Endothelial cell of umbilical vein (primary cell): ENCODE data around the gene PPFIBP1. TPM values are rescaled to one million over a fixed set of nuclear protein-coding genes. Genes with fewer than 3 reads are reported as not detected.
A peak's percentile ranks its signal among the peaks of the same experiment; 100 is the strongest.
"Not testable (repeated sequence)": the region's sequence is repeated elsewhere in the genome, so short reads cannot be mapped to it uniquely, and the experiment has no call there.

Source experiments
- BruUV-seq: library from RNA; stranded (reverse); fragments of 400-500 nt; replicated peaks from 2 replicates; lab custom pipeline; 2021; lab: Mats Ljungman, UMichigan
- CTCF ChIA-PET: fragments of 300-600, 350-600 bp; sonication (Branson Sonifier 250); formaldehyde crosslinking; loops from one replicate; lab custom pipeline; 2021; ENCODE audit warnings: antibody characterized with exemption, inconsistent platforms; lab: Charles Lee
- POLR2A ChIA-PET: fragments of 300-600, 350-600 bp; sonication (Branson Sonifier 250); formaldehyde crosslinking; loops from one replicate; lab custom pipeline; 2021; ENCODE audit warnings: antibody characterized with exemption, inconsistent platforms; lab: Charles Lee
- DNase-seq: peaks from one replicate; pipeline ENCODE4 v3.0.0-alpha.2; 2011; ENCODE audit warnings: low read depth, low spot score
- FAIRE-seq: peaks from 2 replicates; lab custom pipeline; 2011; peaks lifted over from hg19 to GRCh38; lab: Jason Lieb, UNC
- H2AFZ ChIP-seq: 2 replicates; pipeline ENCODE4 v1.6.0; 2012; ENCODE audit warnings: low read depth, low read length, control low read depth, inconsistent platforms
- H3K27ac ChIP-seq: 2 replicates; pipeline ENCODE4 v1.5.1; 2011; ENCODE audit warnings: low read depth, mild to moderate bottlenecking, control low read depth, low read length, moderate library complexity; ENCODE audit not compliant: insufficient read depth
- H3K27me3 ChIP-seq, 2 experiments: 2 replicates each; pipeline versions ENCODE4 v1.6.0 to v1.6.1; 2011; ENCODE audit warnings: low read length in 2 of 2, mixed read lengths in 1 of 2; ENCODE audit not compliant: control insufficient read depth in 2 of 2, insufficient read depth in 2 of 2
- H3K36me3 ChIP-seq, 2 experiments: 2 replicates in 1 of 2; 3 replicates in 1 of 2; pipeline ENCODE4 v1.5.1; 2011; ENCODE audit warnings: low read length in 2 of 2, mild to moderate bottlenecking in 1 of 2, moderate library complexity in 1 of 2; ENCODE audit not compliant: control insufficient read depth in 2 of 2, insufficient read depth in 2 of 2; ENCODE audit errors: extremely low read depth in 1 of 2
- H3K4me1 ChIP-seq: 3 replicates; pipeline ENCODE4 v1.5.1; 2011; ENCODE audit warnings: mild to moderate bottlenecking, low read length; ENCODE audit not compliant: control insufficient read depth, insufficient read depth; ENCODE audit errors: extremely low read depth
- H3K4me2 ChIP-seq: 2 replicates; pipeline ENCODE4 v1.6.1; 2011; ENCODE audit warnings: low read length, control low read depth, mixed read lengths; ENCODE audit not compliant: insufficient read depth
- H3K4me3 ChIP-seq, 3 experiments: fragments of 200-600 bp in 1 of 3; sonication (generic), shearing (Covaris generic) in 1 of 3; replicated peaks in 1 of 3; 2 replicates each; pipeline ENCODE4 v1.5.1; 2011 to 2016; ENCODE audit warnings: control low read depth in 3 of 3, low read length in 3 of 3, mild to moderate bottlenecking in 2 of 3, inconsistent platforms in 1 of 3, low read depth in 1 of 3, moderate library complexity in 1 of 3; ENCODE audit not compliant: insufficient read depth in 1 of 3
- H3K79me2 ChIP-seq: 2 replicates; pipeline ENCODE4 v1.6.0; 2012; ENCODE audit warnings: low read length, inconsistent platforms; ENCODE audit not compliant: control insufficient read depth, insufficient read depth
- H3K9ac ChIP-seq: replicated peaks from 2 replicates; pipeline ENCODE3; 2011; ENCODE audit warnings: low read length, control low read depth; ENCODE audit not compliant: insufficient read depth; ENCODE audit errors: extremely low read depth
- H3K9me1 ChIP-seq: replicated peaks from 3 replicates; pipeline ENCODE4 v1.6.0; 2011; ENCODE audit warnings: mild to moderate bottlenecking, low read length; ENCODE audit not compliant: control insufficient read depth, insufficient read depth; ENCODE audit errors: extremely low read depth
- H3K9me3 ChIP-seq: replicated peaks from 2 replicates; pipeline ENCODE4 v1.5.1; 2012; ENCODE audit warnings: low read length, inconsistent platforms; ENCODE audit not compliant: control insufficient read depth, insufficient read depth
- H4K20me1 ChIP-seq: replicated peaks from 2 replicates; pipeline ENCODE3; 2011; ENCODE audit warnings: mild to moderate bottlenecking, low read length; ENCODE audit not compliant: control insufficient read depth, insufficient read depth; ENCODE audit errors: extremely low read depth
- EZH2 ChIP-seq: IDR thresholded peaks from 2 replicates; pipeline ENCODE4 v1.6.1; 2012; ENCODE audit warnings: borderline replicate concordance, low read depth, mild to moderate bottlenecking, moderate library complexity, low read length, inconsistent platforms; ENCODE audit not compliant: severe bottlenecking
- FOS ChIP-seq: IDR thresholded peaks from 2 replicates; pipeline ENCODE4 v1.6.1; 2011; ENCODE audit warnings: mild to moderate bottlenecking, low read length, moderate library complexity, borderline replicate concordance; ENCODE audit not compliant: insufficient read depth
- GATA2 ChIP-seq: IDR thresholded peaks from 2 replicates; pipeline ENCODE4 v1.7.0; 2011; ENCODE audit warnings: low read depth, mild to moderate bottlenecking, moderate library complexity, mixed read lengths, low read length; ENCODE audit not compliant: insufficient read length, insufficient read depth
- JUN ChIP-seq: IDR thresholded peaks from 2 replicates; pipeline ENCODE4 v1.6.1; 2011; ENCODE audit warnings: borderline replicate concordance, low read depth; ENCODE audit not compliant: insufficient read length, insufficient read depth
- MAX ChIP-seq: IDR thresholded peaks from 2 replicates; pipeline ENCODE4 v1.6.1; 2011; ENCODE audit not compliant: insufficient read depth, insufficient read length
- MYC ChIP-seq: IDR thresholded peaks from one replicate; pipeline ENCODE4 v1.6.1; 2011; ENCODE audit warnings: mild to moderate bottlenecking, low read depth, low read length
- POLR2A ChIP-seq: IDR thresholded peaks from 2 replicates; pipeline ENCODE4 v1.6.1; 2012; ENCODE audit warnings: low read depth, mild to moderate bottlenecking, control low read depth, low read length
- POLR2AphosphoS5 ChIP-seq: IDR thresholded peaks from 2 replicates; pipeline ENCODE4 v1.6.1; 2012; ENCODE audit warnings: low read depth, mild to moderate bottlenecking, control low read depth, low read length, moderate library complexity; ENCODE audit not compliant: insufficient read depth
- dilution Hi-C: fragments of 300-500 bp; cut with MboI; formaldehyde crosslinking; loops from one replicate; pipeline ENCODE4 v1.15.0; 2019; ENCODE audit warnings: low sequenced_read_pairs; ENCODE audit not compliant: extremely low pct_ligation_motif_present
- intact Hi-C: fragments of 100-400 bp; cut with micrococcal nuclease; formaldehyde crosslinking; loops from one replicate; pipeline ENCODE4 v1.10.0; 2022
- polyA plus RNA-seq, 4 experiments: library from polyadenylated mRNA; depleted of rRNA in 3 of 4; stranded (reverse) in 3 of 4; unstranded in 1 of 4; fragments of >200 nt; gene quantifications; 2 replicates each; pipeline versions ENCODE4 v1.2.1 to v1.2.3, GENCODE V29; 2011 to 2012; ENCODE audit warnings: missing spikeins in 1 of 4
- total RNA-seq: library from RNA; stranded (reverse); gene quantifications from 2 replicates; pipeline ENCODE4 v1.2.3, GENCODE V29; 2021
- TF ChIP-seq, protein P1 (sequence below), 2 donors: IDR thresholded peaks; 1 replicate in 1 of 2; 2 replicates in 1 of 2; pipeline ENCODE4 v1.5.1; 2011; ENCODE audit warnings: low read length in 2 of 2, mild to moderate bottlenecking in 2 of 2, moderate library complexity in 2 of 2, control low read depth in 1 of 2, inconsistent platforms in 1 of 2, low read depth in 1 of 2; ENCODE audit not compliant: insufficient read depth in 1 of 2; ENCODE audit errors: extremely low read depth in 1 of 2

Gene PPFIBP1
- total and polyA plus RNA-seq, 2 donors (not counting 3 experiments of a cell fraction or from before 2014, with no cell fraction given) = 45.5 to 154 TPM

- H3K9ac ChIP-seq, dilution Hi-C loops, POLR2A ChIA-PET, H3K9me3 ChIP-seq, H4K20me1 ChIP-seq, H3K4me2 ChIP-seq, H3K9me1 ChIP-seq, intact Hi-C loops, H3K27me3 ChIP-seq, H3K4me3 ChIP-seq, H3K36me3 ChIP-seq, BruUV-seq, H2AFZ ChIP-seq, H3K27ac ChIP-seq, DNase-seq, FAIRE-seq: not testable (repeated sequence)
- H3K4me1 ChIP-seq = peaks cover 40% of the 10 kb centered on the region
- peaks cover 87% of the 10 kb centered on the region for H3K79me2 ChIP-seq
- CTCF ChIA-PET = interaction anchor here (0.8 to 1.7 kb wide), 6 partner anchors 8 to 59 kb away, joined by 3 to 11 read pairs (median 3); partner anchors contain the start of gene PPFIBP1
Observed at GRCh38 chr12:27582445-27582844, 58.4 kb downstream of the PPFIBP1 start.

GRCh38 chr12:27583057-27583797, 59.2 kb downstream of the PPFIBP1 start:
- Histone ChIP-seq H3K9me3 (no peaks in the 10 kb centered on the region), H2AFZ (no peak overlapping the region), H3K4me3 (no peak overlapping the region), H4K20me1 (no peaks in the 10 kb centered on the region), H3K4me1 (peaks cover 33% of the 10 kb centered on the region), H3K79me2 (peaks cover 88% of the 10 kb centered on the region), H3K27ac (peak overlapping the region; percentile 8), H3K36me3 (peaks cover 2 to 3% of the 10 kb centered on the region in 2 experiments), H3K4me2 (peak overlapping the region; percentile 9), H3K9me1 (no peaks in the 10 kb centered on the region), H3K9ac (no peak overlapping the region), H3K27me3 (no peaks in the 10 kb centered on the region)
- no TSS peak for BruUV-seq
- CTCF ChIA-PET = interaction anchor here (0.8 to 1.7 kb wide), 7 partner anchors 9 to 60 kb away, joined by 3 to 11 read pairs (median 3); partner anchors contain the start of gene PPFIBP1
- POLR2A ChIA-PET = no interaction called here
- peak; percentile 28 for FAIRE-seq
- peak; percentile 43 for DNase-seq
- dilution Hi-C loops (no loop called here), intact Hi-C loops (no loop called here)
- no peak for TF ChIP-seq FOS
- TF ChIP-seq, protein P1, sequence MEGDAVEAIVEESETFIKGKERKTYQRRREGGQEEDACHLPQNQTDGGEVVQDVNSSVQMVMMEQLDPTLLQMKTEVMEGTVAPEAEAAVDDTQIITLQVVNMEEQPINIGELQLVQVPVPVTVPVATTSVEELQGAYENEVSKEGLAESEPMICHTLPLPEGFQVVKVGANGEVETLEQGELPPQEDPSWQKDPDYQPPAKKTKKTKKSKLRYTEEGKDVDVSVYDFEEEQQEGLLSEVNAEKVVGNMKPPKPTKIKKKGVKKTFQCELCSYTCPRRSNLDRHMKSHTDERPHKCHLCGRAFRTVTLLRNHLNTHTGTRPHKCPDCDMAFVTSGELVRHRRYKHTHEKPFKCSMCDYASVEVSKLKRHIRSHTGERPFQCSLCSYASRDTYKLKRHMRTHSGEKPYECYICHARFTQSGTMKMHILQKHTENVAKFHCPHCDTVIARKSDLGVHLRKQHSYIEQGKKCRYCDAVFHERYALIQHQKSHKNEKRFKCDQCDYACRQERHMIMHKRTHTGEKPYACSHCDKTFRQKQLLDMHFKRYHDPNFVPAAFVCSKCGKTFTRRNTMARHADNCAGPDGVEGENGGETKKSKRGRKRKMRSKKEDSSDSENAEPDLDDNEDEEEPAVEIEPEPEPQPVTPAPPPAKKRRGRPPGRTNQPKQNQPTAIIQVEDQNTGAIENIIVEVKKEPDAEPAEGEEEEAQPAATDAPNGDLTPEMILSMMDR (IDR thresholded peaks at IDR 0.05; ENCODE audit: extremely low read depth in 1 of 2, insufficient read depth in 1 of 2, low read depth in 1 of 2, low read length in 2 of 2) = no peak
- TF ChIP-seq MYC = no peak
- no peak for TF ChIP-seq MAX
- TF ChIP-seq POLR2A = no peak
- TF ChIP-seq JUN = no peak
- TF ChIP-seq GATA2 = no peak
- TF ChIP-seq POLR2AphosphoS5 = no peak
- no peak for TF ChIP-seq EZH2
